GM13977 (cell line): Measurements from ENCODE around the gene NCAPD3.

Experiments
- DNase-seq: peaks from one replicate; pipeline ENCODE4 v3.0.0; 2012; ENCODE audit warnings: low spot score
- in situ Hi-C: fragments of 300-500 bp; cut with MboI; formaldehyde crosslinking; loops from one replicate; pipeline ENCODE4 v1.12.0; 2022; ENCODE audit warnings: low sequenced_read_pairs, low pct_unique_long_range_greater_than_20kb, mixed read lengths, inconsistent platforms; ENCODE audit not compliant: unreplicated experiment
- TF ChIP-seq, protein P1 (sequence below): IDR thresholded peaks from 2 replicates; pipeline ENCODE4 v1.5.1; 2012; ENCODE audit warnings: mild to moderate bottlenecking, control low read depth; ENCODE audit not compliant: insufficient read depth; ENCODE audit errors: extremely low read depth, missing control alignments

Gene NCAPD3

DNA sequence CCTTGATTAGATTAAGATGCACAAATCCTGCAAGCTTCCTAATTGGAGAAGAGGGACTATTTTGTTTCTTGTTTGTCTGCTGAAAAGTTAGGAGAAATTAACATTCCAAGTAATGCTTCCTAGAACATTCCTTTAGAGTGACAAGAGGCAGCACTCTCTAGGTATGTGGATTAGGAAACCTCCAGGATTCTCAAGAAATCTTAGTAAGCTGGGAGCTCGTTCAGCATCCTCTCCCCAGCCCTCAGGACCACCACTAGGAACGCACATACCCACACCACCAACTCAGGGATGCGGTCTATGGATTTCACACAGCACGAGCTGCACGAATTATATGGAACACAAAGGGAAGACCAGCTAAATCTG is 52.9 kb downstream of the NCAPD3 start:
- in situ Hi-C loops, result no loop called here
- DNase-seq, result no peak
- TF ChIP-seq, protein P1, sequence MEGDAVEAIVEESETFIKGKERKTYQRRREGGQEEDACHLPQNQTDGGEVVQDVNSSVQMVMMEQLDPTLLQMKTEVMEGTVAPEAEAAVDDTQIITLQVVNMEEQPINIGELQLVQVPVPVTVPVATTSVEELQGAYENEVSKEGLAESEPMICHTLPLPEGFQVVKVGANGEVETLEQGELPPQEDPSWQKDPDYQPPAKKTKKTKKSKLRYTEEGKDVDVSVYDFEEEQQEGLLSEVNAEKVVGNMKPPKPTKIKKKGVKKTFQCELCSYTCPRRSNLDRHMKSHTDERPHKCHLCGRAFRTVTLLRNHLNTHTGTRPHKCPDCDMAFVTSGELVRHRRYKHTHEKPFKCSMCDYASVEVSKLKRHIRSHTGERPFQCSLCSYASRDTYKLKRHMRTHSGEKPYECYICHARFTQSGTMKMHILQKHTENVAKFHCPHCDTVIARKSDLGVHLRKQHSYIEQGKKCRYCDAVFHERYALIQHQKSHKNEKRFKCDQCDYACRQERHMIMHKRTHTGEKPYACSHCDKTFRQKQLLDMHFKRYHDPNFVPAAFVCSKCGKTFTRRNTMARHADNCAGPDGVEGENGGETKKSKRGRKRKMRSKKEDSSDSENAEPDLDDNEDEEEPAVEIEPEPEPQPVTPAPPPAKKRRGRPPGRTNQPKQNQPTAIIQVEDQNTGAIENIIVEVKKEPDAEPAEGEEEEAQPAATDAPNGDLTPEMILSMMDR, result no peak

DNA sequence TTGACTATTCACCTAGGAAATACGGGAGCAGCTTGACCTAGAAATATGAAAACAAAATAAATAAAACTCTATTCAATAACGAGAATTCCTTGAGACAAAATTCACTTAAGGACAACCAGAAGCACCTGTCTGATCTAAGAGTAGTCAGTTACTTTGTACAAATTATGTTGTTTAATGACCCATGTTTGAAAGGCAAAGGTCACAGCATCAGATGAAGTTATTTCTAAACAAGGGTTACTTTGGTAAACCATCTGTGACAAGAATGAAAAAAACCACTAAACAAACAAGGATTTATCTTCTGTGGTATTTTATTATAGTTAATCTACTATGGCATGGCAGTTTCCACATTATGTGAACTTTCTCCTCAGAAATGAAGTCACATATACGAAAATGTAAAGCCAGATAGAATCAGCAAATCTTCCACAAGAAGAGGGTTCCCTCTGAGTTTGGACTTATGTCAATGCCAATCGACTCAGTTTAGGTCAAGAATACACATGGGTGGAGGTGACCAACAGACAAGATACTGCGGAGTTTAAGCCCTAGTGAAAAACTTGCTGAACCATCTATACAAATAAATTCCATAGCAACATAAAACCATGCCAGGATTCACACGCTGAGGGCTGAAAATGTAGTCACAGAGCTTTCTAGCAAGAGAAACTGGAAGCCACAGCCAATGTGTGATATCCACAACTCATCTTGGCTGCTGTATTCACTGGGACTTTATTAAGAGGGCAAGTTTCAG is 53.4 kb downstream of the NCAPD3 start:
- in situ Hi-C loops, result no loop called here
- DNase-seq, result no peak
- TF ChIP-seq, protein P1, result no peak

DNA sequence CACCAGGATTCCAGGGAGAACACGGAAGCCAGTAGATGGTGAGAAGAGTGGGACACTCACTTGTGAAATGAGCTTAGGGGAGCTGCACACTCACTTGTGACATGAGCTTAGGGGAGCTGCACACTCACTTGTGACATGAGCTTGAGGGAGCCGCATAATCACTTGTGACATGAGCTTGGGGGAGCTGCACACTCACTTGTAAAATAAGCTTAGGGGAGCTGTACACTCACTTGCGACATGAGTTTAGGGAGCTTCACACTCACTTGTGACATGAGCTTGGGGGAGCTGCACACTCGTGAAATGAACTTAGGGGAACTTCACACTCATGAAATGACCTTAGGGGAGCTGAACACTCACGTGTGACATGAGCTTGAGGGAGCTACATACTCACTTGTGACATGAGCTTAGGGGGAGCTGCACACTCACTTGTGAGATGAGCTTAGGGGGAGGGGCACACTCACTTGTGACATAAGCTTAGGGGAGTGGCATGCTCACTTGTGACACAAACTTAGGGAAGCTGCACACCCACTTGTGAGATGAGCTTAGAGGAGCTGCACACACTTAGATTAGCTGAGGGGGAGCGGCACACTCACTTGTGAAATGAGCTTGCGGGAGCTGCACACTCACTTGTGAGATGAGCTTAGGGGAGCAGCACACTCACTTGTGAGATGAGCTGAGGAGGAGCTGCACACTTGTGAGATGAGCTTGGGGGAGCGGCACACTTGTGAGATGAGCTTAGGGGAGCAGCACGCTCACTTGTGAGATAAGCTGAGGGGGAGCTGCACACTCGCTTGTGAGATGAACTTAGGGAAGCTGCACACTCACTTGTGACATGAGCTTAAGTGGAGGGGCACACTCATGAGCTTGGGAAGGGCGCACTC is 59.0 kb downstream of the NCAPD3 start:
- in situ Hi-C loops, result no loop called here
- TF ChIP-seq, protein P1, result no peak
- DNase-seq, result no peak

DNA sequence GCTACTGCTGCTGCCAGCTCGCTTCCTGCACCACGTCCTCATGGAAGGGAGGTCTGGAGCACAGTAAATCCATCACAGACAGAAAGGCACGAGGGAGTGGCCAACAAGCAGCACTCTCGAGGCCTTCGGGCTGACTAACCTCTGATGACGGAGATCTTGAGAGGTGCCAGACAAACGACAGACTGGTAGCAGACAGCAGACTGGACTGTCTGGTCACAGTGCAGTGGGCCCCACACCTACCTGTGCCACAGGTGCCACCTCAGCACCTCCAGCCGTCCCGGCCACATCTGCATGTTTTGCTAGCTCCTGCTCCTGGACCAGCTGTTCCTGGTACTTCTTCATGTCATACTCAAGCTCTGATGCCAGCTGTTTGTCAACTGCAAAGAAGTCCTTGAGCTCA is 64.1 kb downstream of the NCAPD3 start:
- no peak for DNase-seq
- in situ Hi-C loops, result no loop called here
- TF ChIP-seq, protein P1, result no peak

DNA sequence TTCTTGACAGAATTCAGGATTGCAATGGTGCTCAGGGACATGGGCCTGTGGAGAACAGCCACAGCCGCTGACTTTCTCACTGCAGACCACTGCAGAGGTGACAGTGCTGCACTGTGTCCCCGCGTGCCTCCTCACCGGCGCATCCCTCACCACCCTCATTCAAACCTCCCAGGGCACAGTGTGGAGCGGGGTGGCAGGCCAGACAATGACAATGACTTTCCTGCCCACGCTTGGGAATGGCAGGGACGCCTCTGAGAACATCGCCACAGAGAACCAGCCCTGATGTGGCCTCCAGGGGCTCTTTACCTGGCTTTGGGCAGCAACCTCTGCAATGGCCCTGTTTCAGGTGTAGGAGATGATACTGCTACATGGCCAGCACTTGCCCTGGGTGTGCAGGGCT is 65.7 kb downstream of the NCAPD3 start:
- in situ Hi-C loops, result no loop called here
- DNase-seq, result no peak
- TF ChIP-seq, protein P1, result no peak

DNA sequence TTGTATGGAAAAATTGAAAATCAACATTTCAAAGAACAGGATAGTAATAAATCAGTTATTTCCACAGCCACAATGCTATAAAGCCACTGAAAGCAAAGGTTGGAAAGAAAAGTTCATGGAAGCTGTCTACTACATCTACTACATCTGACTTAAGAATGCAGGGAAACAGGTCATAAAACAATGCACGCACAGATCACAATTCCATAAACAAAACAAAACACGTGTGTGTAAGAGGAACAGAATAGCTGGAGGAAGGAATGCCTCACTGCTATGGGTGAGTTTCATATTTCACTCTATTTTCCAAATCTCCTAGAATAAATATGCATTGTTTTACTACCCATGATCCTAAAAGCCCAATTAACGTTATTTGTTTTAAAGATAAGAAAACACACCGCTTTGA is 66.3 kb downstream of the NCAPD3 start:
- no peak for DNase-seq
- in situ Hi-C loops, result no loop called here
- TF ChIP-seq, protein P1, result no peak
